ENCODE results near the gene INO80B.
"Not testable (repeated sequence)": the region's sequence is repeated elsewhere in the genome, so short reads cannot be mapped to it uniquely, and the experiment has no call there.

Gene INO80B

DNA sequence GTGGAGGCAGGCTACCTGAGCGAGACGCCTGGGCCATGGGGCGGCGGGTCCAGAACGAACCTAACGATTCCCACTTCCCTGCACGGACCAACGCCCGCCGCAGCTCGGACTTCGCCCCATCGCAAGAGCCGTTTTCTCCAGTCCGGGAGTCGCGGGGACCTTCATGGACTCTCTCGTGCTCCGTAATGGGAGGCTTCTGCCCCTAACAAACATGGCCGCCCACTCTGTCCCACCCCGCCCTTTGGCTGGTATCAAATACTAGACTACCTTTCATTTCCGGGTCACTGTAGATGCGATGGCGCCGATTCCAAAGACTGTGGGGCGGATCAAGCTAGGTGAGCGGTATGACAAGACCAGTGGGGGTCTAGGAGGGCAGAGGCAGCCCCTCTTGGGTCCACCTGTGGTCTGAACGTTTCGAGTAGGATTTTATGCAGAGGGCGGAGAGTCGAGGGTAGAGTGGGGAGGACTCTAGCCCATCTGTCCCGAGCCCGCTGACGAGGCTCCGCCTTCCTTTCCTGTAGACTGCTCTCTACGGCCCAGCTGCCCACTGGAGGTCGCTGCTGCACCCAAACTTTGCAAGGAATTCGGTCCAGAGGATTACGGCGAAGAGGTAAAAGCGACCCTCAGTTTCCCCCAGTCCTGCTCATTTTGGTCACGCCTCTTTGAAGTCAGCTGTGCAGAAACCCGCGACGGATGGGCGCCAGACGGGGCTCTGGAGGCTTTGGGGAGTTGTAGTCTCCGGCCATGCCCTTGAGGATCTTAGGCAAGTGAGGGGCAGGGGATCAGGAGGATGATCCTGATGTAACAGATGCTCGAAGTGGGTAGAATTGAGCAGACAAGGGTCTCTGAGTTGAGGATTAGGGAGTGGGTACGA lies 28.2 kb downstream of the INO80B start, which contains the start of the genes CCDC142 and TTC31:
Gene CCDC142, minus strand, starts transcription at position 198 of the 874 bp plus-strand sequence. Its CDS starts 161 bp downstream, at position 37.
Gene TTC31, plus strand, starts transcription at position 281 of the 874 bp plus-strand sequence. Its CDS starts 15 bp downstream, at position 296.
- DNase-seq (ENCODE audit: low read depth), result peak; percentile 96

DNA sequence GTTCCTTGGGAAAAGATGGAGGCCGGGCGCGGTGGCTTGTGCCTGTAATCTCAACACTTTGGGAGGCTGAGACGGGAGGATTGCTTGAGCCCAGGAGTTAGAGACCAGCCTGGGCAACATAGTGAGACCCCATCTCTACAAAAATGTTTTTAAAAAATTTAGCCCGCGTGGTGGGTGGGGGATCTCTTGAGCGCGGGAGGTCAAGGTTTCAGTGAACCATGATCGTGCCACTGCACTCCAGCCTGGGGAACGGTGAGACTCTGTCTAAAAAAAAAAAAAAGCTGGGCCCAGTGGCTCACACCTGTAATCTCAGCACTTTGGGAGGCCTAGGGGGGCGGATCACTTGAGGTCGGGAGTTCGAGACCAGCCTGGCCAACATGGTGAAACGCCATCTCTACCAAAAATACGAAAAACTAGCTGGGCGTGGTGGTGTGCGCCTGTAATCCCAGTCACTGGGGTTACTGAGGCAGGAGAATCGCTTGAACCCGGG lies 28.8 kb downstream of the INO80B start:
- DNase-seq (ENCODE audit: low read depth), result not testable (repeated sequence)

DNA sequence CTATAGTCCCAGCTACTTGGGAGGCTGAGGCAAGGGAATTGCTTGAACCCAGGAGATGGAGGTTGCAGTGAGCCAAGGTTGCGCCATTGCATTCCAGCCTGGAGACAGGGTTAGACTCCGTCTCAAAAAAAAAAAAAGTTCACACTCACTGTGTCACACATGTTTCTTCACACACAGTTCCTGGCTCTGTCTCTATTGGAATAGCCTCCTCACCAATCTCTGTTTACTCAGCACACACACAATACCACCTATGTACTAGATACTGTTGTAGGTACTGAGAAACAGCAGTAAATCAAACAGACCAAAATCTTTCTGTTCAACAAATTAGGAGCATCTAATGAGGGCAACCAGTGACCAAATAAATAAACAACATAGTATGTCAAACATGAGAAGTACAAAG lies 31.3 kb downstream of the INO80B start:
- DNase-seq (ENCODE audit: low read depth), result no peak

DNA sequence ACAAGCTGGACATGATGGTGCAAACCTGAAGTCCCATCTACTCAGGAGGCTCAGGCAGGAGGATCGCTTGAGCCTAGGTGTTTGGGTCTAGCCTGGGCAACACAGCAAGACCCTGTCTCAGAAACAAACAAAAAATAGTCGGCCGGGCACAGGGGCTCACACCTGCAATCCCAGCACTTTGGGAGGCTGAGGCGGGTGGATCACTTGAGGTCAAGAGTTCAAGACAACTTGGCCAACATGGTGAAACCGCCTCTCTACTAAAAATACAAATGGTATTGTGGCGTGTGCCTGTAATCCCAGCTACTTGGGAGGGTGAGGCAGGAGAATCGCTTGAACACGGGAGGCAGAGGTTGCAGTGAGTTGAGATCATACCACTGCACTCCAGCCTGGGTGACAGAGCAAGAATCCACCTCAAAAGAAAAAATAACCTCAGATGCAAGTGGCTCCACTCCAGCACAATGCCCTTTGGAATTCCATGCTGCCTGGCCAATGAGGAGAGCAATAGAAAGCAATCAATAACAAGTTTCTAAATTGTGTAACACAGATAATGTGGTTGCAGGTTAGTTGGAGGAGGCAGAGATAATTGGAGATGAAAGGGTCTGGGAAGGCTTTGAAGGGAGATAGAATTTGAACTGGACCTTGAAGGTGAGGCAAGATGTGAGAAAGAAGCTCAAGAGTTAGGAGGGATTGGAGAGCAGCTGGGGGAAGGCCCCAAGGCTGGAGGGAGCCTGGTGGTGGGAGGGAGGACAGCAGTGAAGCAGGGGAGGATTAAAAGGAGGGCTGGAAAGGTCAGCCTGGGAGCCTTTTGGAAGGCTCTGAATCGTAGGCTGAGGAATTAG lies 34.0 kb downstream of the INO80B start:
- no peak for DNase-seq (ENCODE audit: low read depth)

DNA sequence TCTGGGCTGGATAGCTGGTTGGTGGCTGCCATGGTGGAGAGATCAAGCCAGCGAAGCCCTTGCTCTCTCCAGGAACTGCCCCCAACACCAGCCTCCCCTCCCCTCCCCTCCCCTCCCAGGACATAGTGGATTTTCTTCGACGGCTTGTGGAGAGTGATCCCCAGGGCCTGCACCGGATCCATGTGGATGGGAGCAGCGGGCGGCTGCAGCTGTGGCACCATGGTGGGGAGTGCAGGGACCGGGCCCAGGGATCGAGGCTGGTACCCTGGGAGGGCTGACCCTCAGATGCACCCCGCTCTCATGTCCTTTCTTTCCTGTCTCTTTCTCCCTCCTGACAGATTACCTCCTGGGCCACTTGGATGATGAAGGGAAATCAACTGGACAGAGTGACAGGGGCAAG lies 35.0 kb downstream of the INO80B start:
- no peak for DNase-seq (ENCODE audit: low read depth)

DNA sequence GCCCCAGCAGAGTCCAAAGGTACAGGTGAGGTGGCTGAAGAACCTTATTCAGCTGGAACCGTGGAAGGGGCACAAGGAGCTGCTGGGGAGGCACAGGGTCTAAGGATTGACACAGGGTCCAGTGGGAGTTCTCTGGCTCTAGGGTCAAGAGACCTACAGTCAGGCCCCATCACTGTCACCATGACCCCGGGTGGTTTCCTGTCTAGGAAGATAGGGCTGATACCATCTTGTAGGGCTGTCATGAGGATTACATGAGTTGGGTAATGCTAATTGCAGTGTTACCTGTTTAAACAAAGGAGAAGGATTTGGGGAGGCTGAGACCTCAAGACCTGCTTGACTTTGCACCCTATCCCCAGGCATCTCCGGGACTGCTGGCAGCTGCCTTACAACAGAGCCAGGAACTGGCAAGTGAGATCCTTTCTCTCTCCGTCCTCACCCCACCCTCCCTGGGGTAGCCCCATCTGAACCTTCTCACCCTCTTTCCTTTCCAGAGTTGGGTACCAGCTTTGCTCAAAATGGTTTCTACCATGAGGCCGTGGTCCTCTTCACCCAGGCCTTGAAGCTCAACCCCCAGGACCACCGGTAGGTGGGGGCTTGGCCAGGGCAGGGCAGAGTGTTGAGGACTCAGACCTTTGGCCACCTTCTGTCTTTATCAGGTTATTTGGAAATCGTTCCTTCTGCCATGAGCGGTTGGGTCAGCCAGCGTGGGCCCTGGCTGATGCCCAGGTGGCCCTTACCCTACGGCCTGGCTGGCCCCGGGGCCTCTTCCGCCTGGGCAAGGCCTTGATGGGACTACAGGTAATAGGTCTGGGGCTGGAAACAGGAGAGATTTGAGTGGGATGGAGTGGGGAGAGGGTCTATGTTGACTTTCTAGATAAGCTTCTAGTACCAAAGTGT lies 37.0 kb downstream of the INO80B start:
- no peak for DNase-seq (ENCODE audit: low read depth)

DNA sequence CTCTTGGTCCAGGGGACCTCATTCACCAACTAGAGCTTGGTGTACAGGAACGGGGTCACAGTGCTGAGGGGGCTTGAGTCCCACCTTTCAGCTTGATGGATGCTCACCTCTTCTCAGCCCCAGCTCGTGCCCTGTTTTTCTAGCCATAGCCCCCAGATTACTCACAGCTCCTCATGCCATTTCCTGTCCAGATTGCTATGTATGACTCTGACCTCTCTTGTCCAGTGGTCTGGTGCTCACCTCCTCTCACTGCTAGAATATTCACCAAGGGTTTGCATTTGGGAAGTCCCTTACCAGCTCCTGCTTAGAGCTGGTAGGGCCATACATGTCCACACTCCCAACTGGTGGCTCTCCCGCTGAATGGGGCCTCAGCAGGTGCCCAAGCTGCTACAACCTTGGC lies 38.7 kb downstream of the INO80B start:
- DNase-seq (ENCODE audit: low read depth), result peak; percentile 10

DNA sequence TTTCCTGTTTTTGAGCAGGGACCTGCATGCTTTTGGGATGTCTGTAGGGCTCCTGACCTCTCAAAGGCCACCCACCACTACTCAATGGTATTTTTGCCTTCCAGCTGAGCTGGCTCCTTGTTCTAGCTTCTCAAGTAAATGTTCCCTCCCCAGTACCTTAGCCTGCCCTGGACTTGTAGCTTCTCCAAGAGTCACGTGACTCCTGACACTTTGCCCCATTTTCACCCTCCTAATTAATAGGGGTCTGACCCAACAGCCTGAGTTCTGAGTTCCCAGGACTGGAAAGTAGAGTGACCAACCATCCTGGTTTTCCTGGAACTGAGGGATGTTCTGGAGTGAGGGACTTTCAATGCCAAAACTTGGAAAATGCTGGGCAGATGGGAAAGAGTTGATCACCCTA lies 40.6 kb downstream of the INO80B start:
- DNase-seq (ENCODE audit: low read depth), result no peak

DNA sequence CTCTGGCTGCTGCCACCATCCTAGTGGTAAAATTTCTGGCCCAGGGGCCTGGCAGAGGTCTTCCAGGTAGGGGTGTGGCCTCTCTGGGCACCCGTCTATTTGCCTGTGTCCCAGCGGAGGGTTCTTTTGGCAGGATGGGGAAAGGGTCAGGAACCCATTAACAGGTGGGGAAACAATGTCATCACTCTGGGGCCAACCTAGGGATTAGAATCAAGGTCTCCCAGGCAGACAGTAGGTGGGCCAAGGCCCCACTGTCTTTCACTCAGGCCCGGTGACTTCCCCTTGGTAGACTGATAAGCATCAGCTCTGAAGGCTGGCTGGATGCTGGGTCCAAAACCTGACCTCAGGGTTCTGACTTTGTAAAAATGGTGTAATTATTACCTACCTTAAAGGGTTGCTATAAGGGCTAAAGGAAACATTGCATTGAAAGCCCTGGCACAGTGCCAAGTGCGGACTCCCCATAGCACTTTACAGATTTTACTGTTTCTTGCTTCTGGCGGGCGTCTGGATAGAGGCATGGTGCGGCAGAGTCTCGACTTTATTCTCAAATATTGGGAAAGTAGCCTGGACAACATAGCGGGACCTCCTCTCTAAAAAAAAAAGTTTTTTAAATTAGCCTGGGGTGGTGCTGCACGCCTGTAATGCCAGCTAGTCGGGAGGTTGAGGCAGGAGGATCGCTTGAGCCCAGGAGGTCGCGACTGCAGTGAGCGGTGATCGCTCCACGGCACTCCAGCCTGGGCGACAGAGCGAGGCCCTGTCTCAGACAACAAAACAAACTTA lies 42.3 kb downstream of the INO80B start:
- DNase-seq (ENCODE audit: low read depth), result no peak

DNA sequence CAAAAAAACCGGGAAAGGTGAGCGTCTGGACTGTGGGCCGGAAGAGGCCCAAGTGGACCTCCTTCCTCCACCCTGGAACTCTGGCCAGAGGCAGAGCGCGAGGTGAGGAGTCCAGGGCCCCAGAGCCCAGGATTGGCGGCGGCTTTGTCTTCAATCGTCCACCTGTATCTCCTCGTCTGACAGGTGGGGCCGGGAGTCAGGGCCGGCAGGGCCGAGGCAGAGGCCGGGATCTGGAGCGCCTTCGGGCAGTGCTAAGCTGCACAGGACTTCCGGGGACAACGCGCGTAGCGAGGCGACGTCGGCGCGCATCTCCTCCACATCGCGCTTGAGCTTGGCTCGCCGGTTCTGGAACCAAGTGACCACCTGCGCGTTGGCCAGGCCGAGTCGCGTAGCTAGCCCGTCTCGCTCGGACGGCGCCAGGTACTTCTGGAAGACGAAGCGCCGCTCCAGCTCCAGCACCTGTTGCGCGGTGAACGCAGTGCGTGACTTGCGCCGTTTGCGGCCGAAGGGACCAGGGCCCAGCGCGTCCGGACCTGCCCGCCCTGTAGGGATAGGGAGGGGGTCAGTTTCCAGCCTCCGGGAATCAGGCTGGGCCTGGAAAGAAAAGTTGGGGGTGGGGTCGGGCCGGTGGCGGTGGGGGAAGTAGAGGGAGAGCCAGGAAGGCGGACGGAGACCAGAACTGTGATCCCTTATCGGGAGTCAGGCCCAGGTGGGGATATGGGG lies 43.1 kb downstream of the INO80B start:
- peak; percentile 22 for DNase-seq (ENCODE audit: low read depth)

DNA sequence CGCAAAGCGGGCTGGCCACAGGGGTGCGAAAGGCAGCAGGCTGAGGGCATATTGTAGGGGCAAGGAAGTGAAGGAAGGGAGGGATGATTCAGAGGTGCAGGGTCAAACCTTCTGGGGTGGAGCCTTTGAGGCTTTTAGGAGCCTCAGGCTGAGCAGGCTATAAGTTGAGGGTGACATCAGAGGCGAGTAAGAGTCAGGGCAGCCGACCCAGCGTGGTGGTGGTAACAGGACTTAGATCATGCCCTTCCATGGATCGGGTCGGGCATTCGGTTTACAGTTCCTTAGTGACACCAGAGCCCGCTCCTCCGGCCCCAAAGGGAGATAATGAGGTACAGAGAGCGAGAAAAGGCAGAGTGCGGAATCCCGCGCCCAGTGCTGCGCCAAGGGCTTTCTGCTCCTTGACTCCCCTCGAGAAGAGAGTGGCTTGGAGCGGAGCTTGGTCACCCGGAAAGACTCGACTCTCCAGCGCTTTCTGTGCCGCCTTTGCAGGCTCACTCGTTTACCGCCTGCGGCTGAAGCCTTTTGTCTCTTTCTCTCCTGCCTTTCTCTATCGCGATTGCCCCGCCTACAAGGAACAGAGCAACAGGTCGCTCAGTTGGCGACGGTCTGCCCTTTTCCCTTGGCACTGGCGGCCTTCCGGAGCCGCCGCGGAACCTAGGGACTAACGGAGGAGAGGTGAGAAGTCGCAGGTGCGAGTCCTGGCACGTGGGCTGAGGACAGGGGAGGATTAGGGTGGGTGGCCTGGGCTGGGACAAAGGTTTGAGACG lies 43.8 kb downstream of the INO80B start:
- peak; percentile 29 for DNase-seq (ENCODE audit: low read depth)

DNA sequence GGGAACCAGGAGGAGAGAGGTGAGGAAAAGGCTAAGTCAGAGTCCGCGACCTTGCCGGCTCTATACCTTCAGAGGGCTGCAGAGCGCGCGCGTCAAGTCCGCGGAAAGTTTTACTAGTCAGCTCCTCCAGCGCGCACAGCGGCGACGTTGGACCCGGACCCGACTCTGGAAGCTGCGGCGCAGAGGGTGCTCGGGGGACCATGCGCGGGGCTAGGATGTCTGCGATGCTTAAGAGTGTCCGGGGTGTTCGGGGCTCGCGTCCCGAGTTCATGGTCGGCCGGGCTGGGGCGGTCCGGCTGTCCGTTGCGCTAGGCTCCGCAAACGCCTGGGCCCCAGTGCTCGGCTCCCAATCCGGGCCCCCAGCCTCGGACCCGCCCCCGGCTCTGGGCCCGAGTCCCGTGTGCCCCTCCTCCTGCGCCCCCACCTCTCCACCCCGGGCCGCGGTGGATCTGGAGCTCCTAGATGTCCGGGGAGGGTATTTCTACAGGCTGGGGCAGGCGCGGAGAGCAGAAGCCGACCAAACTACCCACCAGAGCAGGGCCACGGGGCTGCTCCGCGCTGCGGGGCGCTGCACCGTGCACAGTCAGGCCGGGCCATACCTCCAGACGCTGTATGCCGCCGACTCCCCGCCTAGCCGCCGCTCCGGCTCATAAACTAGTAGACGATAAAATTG lies 44.5 kb downstream of the INO80B start, which contains the start of gene LBX2:
Gene LBX2, minus strand, starts transcription at position 337 of the 673 bp plus-strand sequence. Its CDS starts 66 bp downstream, at position 271.
- DNase-seq (ENCODE audit: low read depth), result peak; percentile 28

DNA sequence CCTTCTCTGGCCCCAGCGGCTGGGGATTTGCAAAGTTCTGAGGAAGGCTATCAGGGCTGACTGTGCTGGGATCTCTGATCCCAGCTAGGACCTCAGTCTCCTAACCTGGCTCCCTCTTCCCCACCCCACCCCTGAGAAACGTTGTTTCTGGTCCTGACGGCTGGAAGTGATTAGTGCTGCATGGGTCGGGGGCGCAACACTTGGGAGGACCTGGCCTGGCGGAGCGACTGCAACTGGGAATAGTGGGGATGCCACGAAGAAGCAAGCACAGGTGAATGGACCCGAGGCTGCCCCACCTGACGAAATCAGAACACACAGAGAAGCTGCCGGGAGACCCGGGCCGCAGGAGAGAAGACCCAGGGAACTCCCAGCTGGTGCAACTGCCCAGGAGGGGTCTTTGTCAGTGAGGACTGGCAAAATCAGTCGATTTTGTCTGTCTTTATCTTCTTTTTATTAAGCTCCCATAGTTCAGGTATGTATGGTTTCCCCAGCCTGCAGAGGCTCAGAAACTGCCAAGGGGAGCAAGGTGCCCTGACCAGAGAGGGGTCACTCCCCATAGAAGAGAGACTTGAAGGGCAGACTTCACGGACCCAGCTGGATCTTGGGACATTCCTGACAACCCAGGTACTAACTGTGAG lies 45.2 kb downstream of the INO80B start:
- DNase-seq (ENCODE audit: low read depth), result no peak

DNA sequence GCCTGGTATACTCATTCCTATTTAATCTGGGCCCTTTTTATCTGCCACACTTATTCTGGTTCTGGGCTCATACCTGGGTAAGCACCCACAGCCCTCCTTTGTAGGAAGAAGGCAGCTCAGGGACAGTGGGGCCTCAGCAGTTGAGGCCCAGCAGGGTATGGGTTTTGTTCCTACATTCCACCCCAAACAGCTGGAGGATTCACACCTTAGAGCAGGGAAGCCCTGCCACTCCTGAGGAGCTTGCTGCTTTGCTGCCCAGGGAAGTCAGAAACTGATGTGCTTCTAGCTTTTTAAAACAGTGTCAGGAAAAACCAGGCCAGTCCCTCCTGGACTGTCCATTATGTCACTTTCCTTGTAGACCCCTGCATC lies 45.7 kb downstream of the INO80B start:
- no peak for DNase-seq (ENCODE audit: low read depth)

DNA sequence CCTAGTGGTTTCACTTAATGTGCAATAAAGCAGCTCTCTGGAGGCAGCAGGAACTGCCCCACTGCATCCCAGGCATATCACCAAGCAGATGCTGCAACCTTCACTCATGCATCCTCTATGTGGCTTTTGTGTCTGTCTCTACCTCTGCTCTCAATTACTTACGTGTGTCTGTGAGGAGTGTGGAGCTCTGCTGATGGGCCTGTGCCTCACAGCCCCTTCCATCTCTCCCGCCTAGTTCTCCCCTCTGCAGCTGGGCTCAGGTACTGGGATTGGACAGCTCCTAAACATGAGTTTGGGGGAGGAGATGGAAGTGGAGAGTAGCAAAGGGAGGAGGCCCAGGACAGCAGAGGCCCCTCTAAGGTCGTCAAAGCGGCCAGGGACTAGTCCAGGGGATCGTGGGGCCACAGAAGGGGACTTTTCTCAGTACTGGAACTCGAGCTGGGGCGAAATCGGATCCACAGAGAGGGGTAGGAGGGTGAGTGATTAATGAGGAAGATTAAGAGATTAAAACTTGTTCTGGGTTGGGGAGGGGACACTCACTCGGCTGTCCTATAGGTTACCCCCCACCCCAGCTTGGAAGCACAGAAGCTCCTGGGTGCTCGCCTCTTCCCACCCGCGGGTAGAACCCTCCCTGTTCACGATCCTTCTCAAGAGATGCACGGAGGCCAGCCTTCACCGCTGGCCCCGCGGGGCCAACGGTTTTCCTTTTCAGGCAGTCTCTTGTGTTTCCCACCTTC lies 46.6 kb downstream of the INO80B start:
- DNase-seq (ENCODE audit: low read depth), result no peak

DNA sequence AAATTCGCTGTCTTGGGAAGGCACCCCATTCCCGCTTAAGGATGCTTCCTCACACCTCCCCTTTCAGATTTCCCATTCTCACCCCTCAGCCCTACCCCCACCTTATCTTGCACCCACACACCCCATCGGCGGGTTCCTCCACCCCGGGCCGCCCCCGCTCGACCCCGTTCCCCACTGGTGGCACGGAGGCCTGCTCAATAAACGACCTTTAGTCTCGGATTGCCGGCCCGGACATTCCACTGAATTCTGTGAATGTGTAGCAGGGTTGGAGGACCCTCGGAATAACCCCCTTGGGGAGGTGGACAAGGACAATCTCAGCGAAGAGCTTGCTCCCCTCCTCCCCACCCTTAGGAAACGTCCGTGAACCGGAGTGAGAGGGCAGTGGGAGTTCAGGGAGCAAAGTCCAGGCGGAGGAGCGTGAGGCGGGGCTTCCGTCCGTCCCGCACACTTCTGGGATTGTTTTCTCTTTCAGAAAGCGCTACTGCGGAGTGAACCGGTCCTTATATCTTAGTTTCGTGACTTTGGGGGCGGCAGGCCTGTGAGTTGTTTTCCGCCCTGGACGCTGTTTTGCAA lies 47.3 kb downstream of the INO80B start:
- peak; percentile 9 for DNase-seq (ENCODE audit: low read depth)
